Measurements from ENCODE around the gene LUZP2.
"Not testable (repeated sequence)": the region's sequence is repeated elsewhere in the genome, so short reads cannot be mapped to it uniquely, and the experiment has no call there.

The LUZP2 gene

DNA sequence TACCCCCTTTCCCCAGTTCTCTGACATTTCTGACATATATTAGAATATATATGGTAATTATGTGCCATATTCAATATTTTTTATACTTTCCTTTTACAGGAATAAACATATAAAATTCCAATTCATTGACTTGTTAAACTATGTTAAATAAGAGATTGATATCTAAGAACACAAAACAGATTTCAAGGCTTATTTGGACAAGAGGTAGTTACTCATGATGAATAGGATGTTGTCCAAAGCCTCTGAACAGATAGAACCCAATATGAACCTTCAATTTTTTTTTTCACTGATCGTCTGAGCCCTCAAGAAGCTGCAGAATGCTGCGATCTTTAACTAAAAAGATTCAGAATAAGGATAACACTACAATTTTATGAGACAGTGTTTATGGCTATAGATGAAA lies 340.3 kb downstream of the LUZP2 start:
- DNase-seq = no peak

- DNase-seq = no peak
Measured at GRCh38 chr11:24842308-24842707, 345.5 kb downstream of the LUZP2 start.

DNA sequence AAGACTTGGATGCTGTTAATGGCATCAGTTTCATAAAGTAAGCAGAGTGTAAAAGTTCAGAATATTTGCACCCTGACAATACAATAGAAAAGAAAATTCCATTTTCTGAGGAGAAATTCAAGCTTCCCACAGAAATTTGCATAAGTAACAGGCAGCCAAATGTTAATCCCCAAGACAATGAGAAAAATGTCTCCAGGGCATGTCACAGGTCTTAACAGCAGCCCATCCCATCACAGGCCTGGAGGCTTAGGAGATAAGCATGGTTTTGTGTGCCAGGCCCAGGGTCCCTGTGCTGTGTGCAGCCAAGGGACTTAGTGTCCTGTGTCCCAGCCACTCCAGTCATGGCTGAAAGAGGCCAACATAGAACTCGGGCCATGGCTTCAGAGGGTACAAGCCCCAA lies 347.6 kb downstream of the LUZP2 start:
- DNase-seq = no peak

- no peak for DNase-seq
Measured at GRCh38 chr11:24848857-24849256, 352.0 kb downstream of the LUZP2 start.

DNA sequence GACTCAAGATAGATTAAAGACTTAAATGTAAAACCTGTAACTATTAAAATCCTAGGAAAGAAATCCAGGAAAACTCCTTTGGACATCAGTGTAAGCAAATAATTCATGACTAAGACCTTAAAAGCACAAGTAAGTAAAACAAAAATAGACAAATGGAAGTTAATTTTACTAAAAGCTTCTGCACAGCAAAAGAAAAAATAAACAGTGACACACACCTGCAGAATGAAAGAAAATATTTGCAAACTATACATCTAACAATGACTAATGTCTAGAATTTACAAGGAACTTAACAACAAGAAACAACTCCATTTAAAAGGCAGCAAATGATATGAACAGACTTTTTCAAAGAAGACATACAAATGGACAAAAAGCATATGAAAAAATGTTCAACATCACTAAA lies 359.1 kb downstream of the LUZP2 start:
- no peak for DNase-seq

DNA sequence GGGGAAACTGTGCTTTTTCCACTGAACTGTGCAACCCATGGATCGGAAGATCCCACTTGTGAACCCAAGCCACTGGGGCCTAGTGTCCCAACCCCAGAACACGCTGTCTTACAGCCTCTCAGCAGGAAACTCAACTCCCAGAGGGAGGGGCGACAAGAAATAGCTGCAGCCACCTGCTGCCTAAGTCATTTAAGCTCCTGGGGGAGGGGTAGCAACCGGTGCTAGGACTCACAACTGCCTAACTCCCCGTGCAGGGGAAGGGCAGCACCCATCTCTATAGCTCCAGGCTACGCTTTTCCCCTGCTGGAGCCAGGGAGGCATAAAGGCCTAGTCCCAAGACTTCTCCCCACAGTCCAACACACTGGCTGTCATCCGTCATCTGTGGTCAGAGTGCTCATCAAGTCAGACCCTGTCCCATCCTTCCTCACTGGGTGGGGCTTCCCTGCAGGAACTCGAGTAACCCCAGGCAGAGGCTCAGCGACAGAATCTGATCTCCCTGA lies 363.0 kb downstream of the LUZP2 start:
- DNase-seq = no peak

GRCh38 chr11:24861440-24861839 lies 364.6 kb downstream of the LUZP2 start:
- no peak for DNase-seq

DNA sequence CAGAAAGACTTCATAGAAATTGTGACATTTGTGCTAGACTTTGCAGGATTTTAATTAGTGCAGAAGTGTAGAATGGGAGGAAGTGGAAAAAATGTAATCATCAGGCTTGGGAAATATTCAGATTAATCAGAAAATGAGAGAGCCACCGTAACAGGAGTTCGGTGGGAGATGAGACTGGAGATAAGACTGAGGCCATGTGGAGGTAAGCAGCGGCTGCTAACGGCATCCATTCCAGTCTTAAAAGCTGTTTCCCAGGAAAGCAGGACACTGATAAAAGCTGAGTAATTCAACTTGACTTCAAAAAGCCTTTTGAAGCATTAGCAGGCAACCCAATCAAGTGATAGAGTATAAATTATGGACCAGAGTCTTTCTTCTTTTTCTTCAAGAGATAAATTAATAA lies 369.9 kb downstream of the LUZP2 start:
- DNase-seq = no peak

- no peak for DNase-seq
Measured at GRCh38 chr11:24870048-24870447, 373.2 kb downstream of the LUZP2 start.

- DNase-seq = no peak
Measured at GRCh38 chr11:24872186-24872585, 375.3 kb downstream of the LUZP2 start.

GRCh38 chr11:24872651-24873311 lies 375.9 kb downstream of the LUZP2 start:
- DNase-seq = no peak

- no peak for DNase-seq
Measured at GRCh38 chr11:24880962-24881361, 384.1 kb downstream of the LUZP2 start.

DNA sequence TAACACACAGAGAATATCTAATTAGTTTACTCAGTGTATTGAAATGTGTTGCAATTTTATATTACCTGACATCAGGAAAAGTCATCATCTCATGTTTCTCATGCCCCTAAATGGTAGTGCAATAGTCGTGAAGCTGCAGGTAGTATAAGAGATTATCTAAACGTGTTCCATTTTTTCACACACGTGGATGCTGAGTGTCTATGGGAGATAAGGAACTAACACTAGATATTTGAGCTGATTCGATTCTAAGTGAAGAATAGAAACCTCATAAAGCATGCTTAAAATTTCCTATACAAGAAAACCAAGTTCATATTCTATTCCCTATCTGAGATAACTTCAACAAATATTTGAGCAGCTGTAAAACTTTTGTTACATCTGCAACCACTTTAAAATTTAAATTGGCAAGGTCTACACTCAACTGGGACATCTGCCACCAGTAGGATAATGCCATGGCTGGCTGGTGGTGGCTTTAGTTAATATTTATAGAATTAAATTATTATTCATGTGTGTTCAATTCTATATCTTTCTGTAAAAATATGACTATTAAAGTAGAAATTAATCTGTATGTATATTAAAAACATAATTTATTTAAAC lies 388.8 kb downstream of the LUZP2 start:
- DNase-seq = no peak

- DNase-seq = no peak
Measured at GRCh38 chr11:24886880-24887619, 390.2 kb downstream of the LUZP2 start.

DNA sequence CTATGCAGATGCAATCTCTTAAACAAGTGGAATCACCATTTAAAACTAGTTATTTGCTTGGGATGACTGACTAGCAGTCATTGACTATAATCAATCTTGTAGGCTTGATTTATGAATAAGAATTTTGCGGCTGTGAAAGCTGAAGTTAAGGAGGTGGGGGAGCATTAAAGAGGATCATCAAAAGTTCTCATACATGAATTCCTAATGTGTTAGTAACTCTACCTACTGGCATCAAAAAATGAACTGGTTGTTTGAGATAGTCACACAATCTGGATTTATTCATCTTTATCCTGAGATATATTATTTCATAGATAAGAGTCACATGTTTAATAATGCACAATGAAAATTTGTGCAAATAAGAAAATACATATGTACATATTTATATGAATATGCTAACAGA lies 393.6 kb downstream of the LUZP2 start:
- no peak for DNase-seq

GRCh38 chr11:24891845-24892492 lies 395.1 kb downstream of the LUZP2 start:
- DNase-seq = not testable (repeated sequence)

DNA sequence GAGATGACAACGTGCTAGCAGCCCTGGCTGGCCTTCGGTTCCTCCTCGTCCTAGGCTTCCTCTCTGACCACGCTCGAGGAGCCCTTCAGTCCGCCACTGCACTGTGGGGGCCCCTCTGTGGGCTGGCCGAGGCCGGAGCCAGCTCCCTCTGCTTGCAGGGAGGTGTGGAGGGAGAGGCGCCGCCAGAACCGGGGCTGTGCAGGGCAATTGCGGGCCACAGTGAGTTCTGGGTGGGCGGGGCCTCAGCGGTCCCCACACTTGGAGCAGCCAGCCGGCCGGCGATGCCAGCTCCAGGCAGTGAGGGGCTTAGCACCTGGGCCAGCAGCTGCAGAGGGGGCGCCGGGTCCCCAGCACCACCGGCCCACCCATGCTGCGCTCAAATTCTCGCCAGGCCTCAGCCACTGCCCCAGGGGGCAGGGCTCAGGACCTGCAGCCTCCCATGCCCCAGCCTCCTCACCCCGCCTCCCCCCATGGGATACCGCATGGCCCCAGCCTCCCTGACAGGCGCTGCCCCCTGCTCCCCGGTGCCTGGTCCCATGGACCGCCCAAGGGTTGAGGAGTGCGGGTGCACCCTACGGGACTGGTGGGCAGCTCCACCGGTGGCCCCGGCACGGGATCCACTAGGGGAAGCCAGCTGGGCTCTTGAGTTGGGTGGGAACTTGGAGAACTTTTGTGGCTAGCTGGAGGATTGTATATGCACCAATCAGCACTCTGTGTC lies 399.4 kb downstream of the LUZP2 start:
- no peak for DNase-seq

DNA sequence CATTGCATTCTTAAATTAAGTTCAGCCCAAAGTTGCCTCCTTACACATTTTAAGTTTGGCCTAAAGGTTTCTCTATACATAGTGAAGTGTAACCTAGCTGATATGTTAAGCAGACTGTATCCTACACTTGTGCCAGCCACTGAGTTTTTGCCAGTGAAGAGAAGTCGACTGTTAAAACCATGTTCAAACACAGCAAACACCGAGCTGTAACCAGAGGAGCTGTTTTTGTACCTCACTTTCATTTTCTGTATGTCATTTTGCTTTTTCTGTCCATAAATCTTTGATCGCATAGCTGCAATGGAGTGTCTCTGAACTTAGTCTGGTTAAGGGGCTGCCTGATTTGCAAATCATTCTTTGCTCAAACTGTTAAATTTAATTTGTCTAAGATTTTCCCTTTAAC lies 403.7 kb downstream of the LUZP2 start:
- DNase-seq = no peak

DNA sequence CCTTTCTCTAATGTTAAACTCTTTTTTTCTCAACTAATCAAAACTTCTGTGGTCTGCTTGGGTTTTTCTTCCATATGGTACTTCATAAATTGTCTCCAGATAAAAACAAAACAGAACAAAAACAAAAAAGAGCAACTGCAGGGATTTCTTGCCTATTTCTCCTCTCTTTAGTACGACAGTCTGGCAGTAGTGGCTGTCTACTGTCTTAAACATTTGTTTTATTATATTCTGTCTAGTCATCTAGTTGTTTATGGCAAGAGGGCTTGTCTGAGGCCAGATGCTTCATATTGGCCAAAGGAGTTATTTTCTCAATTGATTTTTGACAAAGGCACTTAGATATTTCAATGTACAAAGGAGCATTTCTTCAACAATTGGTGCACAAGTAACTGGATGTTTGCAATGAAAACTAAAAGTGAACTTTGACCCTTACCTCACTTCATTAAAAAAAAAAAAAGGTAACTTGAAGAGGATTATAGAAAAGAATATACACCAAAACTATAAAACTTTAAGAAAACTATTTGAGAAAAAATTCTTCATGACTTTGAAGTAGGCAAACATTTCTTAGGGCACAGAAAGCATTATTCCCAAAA lies 404.2 kb downstream of the LUZP2 start:
- no peak for DNase-seq

GRCh38 chr11:24903555-24903954 lies 406.7 kb downstream of the LUZP2 start:
- DNase-seq = no peak

DNA sequence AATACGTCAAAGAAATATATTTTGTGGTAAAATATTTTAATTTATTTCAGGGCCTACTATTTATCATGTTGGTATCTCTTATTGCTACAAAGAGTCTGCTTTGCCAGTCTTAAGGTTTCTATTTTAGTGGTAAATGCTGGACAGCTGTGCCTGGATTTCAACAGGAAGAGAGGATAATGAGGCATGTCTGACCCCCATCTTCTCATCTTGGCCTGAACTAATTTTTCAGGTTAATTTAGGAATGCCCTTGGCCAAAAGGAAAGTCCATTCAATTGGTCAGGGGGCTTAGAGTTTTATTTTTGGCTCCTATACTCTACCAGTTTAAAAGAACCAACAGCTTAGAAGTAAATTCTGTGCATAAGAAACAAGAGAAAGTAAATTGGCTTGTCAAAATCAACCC lies 428.2 kb downstream of the LUZP2 start:
- no peak for DNase-seq

Data from activated naive CD4-positive, alpha-beta T cell treated with anti-CD3 and anti-CD28 coated beads, Interleukin-2, amount 50 U/mL, for 16 hours (primary cell).